HuH-7 (cell line): ENCODE results near the gene CLEC12A.
"Not testable (repeated sequence)": the region's sequence is repeated elsewhere in the genome, so short reads cannot be mapped to it uniquely, and the experiment has no call there.

Source experiments
- DNase-seq: peaks from one replicate; pipeline ENCODE4 v3.0.0; 2011; ENCODE audit warnings: low spot score

Gene CLEC12A

GRCh38 chr12:9969673-9970072 lies 1.5 kb upstream of the CLEC12A start:
- no peak for DNase-seq

- DNase-seq = no peak
Measured at GRCh38 chr12:9973949-9974348, 2.7 kb downstream of the CLEC12A start.

GRCh38 chr12:9974731-9975130 lies 3.5 kb downstream of the CLEC12A start:
- DNase-seq = not testable (repeated sequence)

GRCh38 chr12:9975614-9976013 lies 4.4 kb downstream of the CLEC12A start:
- DNase-seq = no peak

- not testable (repeated sequence) for DNase-seq
Measured at GRCh38 chr12:9976626-9977025, 5.4 kb downstream of the CLEC12A start.

- no peak for DNase-seq
Measured at GRCh38 chr12:9977916-9978315, 6.7 kb downstream of the CLEC12A start.

GRCh38 chr12:9980126-9980525 lies 8.9 kb downstream of the CLEC12A start:
- no peak for DNase-seq

- no peak for DNase-seq
Measured at GRCh38 chr12:9991876-9992275, 20.7 kb downstream of the CLEC12A start.

- DNase-seq = no peak
Measured at GRCh38 chr12:9992296-9992695, 21.1 kb downstream of the CLEC12A start.

GRCh38 chr12:9999016-9999415 lies 27.8 kb downstream of the CLEC12A start, which contains the start of gene CLEC1B:
Gene CLEC1B, minus strand, starts transcription at chr12:9999121. Its CDS starts 21 bp downstream, at chr12:9999100.
- no peak for DNase-seq

- no peak for DNase-seq
Measured at GRCh38 chr12:10001171-10001776, 30.1 kb downstream of the CLEC12A start.

GRCh38 chr12:10012630-10013330 lies 41.6 kb downstream of the CLEC12A start:
- no peak for DNase-seq

- DNase-seq = no peak
Measured at GRCh38 chr12:10015450-10015849, 44.2 kb downstream of the CLEC12A start.

GRCh38 chr12:10016881-10017280 lies 45.7 kb downstream of the CLEC12A start:
- DNase-seq = no peak

GRCh38 chr12:10018386-10018785 lies 47.2 kb downstream of the CLEC12A start:
- no peak for DNase-seq

- DNase-seq = no peak
Measured at GRCh38 chr12:10021342-10021741, 50.1 kb downstream of the CLEC12A start.

- DNase-seq = no peak
Measured at GRCh38 chr12:10025236-10025635, 54.0 kb downstream of the CLEC12A start.

- DNase-seq = not testable (repeated sequence)
Measured at GRCh38 chr12:10026666-10027065, 55.5 kb downstream of the CLEC12A start.

GRCh38 chr12:10027311-10027710 lies 56.1 kb downstream of the CLEC12A start:
- no peak for DNase-seq

- no peak for DNase-seq
Measured at GRCh38 chr12:10027721-10028120, 56.5 kb downstream of the CLEC12A start.

- no peak for DNase-seq
Measured at GRCh38 chr12:10030446-10030845, 59.2 kb downstream of the CLEC12A start, which contains the start of gene CLEC9A. Gene CLEC9A, plus strand, starts transcription at chr12:10030682. Its CDS starts 22,006 bp downstream, at chr12:10052688.

- no peak for DNase-seq
Measured at GRCh38 chr12:10031321-10031720, 60.1 kb downstream of the CLEC12A start.

- DNase-seq = no peak
Measured at GRCh38 chr12:10031771-10032175, 60.6 kb downstream of the CLEC12A start.
